Colonic mucosa (tissue), 4 donors: ENCODE results near the gene UBA1. TPM values are rescaled to one million over a fixed set of nuclear protein-coding genes. Genes with fewer than 3 reads are reported as not detected.

Source experiments
- DNase-seq: peaks from one replicate; pipeline ENCODE4 v3.0.0-alpha.2; 2020
- H3K27ac ChIP-seq: fragments of 200-600 bp; one replicate; pipeline ENCODE4 v1.8.0; 2021
- H3K27me3 ChIP-seq: fragments of 200-600 bp; one replicate; pipeline ENCODE4 v1.8.0; 2021
- H3K36me3 ChIP-seq: fragments of 200-600 bp; one replicate; pipeline ENCODE4 v1.8.0; 2021
- H3K4me1 ChIP-seq: fragments of 200-600 bp; one replicate; pipeline ENCODE4 v1.8.0; 2021; ENCODE audit warnings: mild to moderate bottlenecking
- H3K4me3 ChIP-seq: fragments of 200-600 bp; one replicate; pipeline ENCODE4 v1.8.0; 2021
- H3K9ac ChIP-seq, 2 donors: one replicate each; pipeline ENCODE4 v1.7.0; 2013; ENCODE audit warnings: control low read depth in 2 of 2, low read depth in 2 of 2, low read length in 2 of 2
- H3K9me3 ChIP-seq: fragments of 200-600 bp; one replicate; pipeline ENCODE4 v1.8.0; 2021
- CTCF ChIP-seq: fragments of 200-600 bp; IDR thresholded peaks from one replicate; pipeline ENCODE4 v1.8.0; 2022; ENCODE audit warnings: antibody characterized with exemption, mild to moderate bottlenecking
- intact Hi-C: fragments of 100-400 bp; cut with DNase I; formaldehyde crosslinking; loops from one replicate; pipeline ENCODE4 v1.14.1; 2022
- total RNA-seq, 2 donors: library from RNA; stranded (reverse); fragmentation: NEBNext Ultra II Directional in 1 of 2; extraction: Animal tissue kit (Norgen Biotek cat#: 25700) in 1 of 2; gene quantifications; one replicate each; pipeline ENCODE4 v1.2.1, GENCODE V29; 2021
- donor health status: healthy.
- donor health status: DM: no; HTN: no; CAD: no.
- donor health status: DM: no; HTN: no; CAD: no.

UBA1 gene
- 100 to 1,000 TPM; 237 to 327 TPM for total RNA-seq

GRCh38 chrX:47193475-47194193 lies at the start of gene UBA1:
TSS of gene UBA1 (plus strand) at chrX:47193829. CDS start at chrX:47198803, 4,974 bp downstream.
- peak; percentile 77 for TF ChIP-seq CTCF
- intact Hi-C loops = loop anchor here (5.0 to 10.0 kb wide), 2 partner anchors 189 to 331 kb away; no protein-coding TSS in a partner anchor
- Histone ChIP-seq H3K36me3 (no peaks in the 10 kb centered on the region), H3K4me1 (peaks cover 16% of the 10 kb centered on the region), H3K27me3 (peaks cover 3% of the 10 kb centered on the region), H3K4me3 (peak within 1 kb of the TSS; percentile 82), H3K27ac (peak within 1 kb of the TSS; percentile 85), H3K9ac (peak within 1 kb of the TSS; percentile 93 to 99), H3K9me3 (no peaks in the 10 kb centered on the region)
- DNase-seq = peak; percentile 100

- DNase-seq = peak; percentile 27
- H3K4me1 ChIP-seq = no peaks in the 10 kb centered on the region
Observed at GRCh38 chrX:47143894-47144625, 49.6 kb upstream of the UBA1 start.

GRCh38 chrX:47144626-47145394 lies 48.8 kb upstream of the UBA1 start, which contains the start of the genes NDUFB11 and RBM10:
TSS of gene NDUFB11 (minus strand) at chrX:47144702. CDS start at chrX:47144679, 23 bp downstream.
TSS of gene RBM10 (plus strand) at chrX:47145221. CDS start at chrX:47147482, 2,261 bp downstream.
- peak; percentile 90 for DNase-seq
- Histone ChIP-seq H3K36me3 (no peaks in the 10 kb centered on the region), H3K9me3 (no peaks in the 10 kb centered on the region), H3K27me3 (no peaks in the 10 kb centered on the region), H3K4me3 (peak within 1 kb of the TSS; percentile 55), H3K27ac (peak within 1 kb of the TSS; percentile 91), H3K9ac (peak within 1 kb of the TSS; percentile 75 to 92), H3K4me1 (no peaks in the 10 kb centered on the region)
- TF ChIP-seq CTCF = peak; percentile 62
- intact Hi-C loops = no loop called here

More at GRCh38 chrX:47143894-47144625, 49.6 kb upstream of the UBA1 start:
- intact Hi-C loops = no loop called here
- H3K27ac ChIP-seq = peak overlapping the region; percentile 91
- no peaks in the 10 kb centered on the region for H3K9me3 ChIP-seq
- H3K9ac ChIP-seq = peak overlapping the region; percentile 73 to 92
- no peaks in the 10 kb centered on the region for H3K36me3 ChIP-seq
- no peaks in the 10 kb centered on the region for H3K27me3 ChIP-seq
- no peak for TF ChIP-seq CTCF
- peak overlapping the region; percentile 55 for H3K4me3 ChIP-seq

- Histone ChIP-seq H3K9ac (peak overlapping the region; percentile 75 to 92), H3K36me3 (no peaks in the 10 kb centered on the region), H3K4me3 (peak overlapping the region; percentile 55), H3K27ac (peak overlapping the region; percentile 91), H3K9me3 (no peaks in the 10 kb centered on the region), H3K4me1 (no peaks in the 10 kb centered on the region), H3K27me3 (no peaks in the 10 kb centered on the region)
- peak; percentile 27 for DNase-seq
- TF ChIP-seq CTCF = no peak
- intact Hi-C loops = no loop called here
Observed at GRCh38 chrX:47145395-47146120, 48.1 kb upstream of the UBA1 start.
